Muscle layer of colon (tissue), 2 donors: Measurements from ENCODE around the gene STAC2.

ENCODE experiments used
- H3K27ac ChIP-seq: one replicate; pipeline ENCODE4 v1.7.0; 2013; ENCODE audit warnings: low read depth, mild to moderate bottlenecking, low read length, moderate library complexity
- H3K27me3 ChIP-seq, 2 donors: one replicate each; pipeline ENCODE4 v1.7.0; 2013; ENCODE audit warnings: low read length in 2 of 2, mild to moderate bottlenecking in 2 of 2; ENCODE audit not compliant: insufficient read depth in 2 of 2, control insufficient read depth in 1 of 2
- H3K36me3 ChIP-seq: one replicate; pipeline ENCODE4 v1.7.0; 2013; ENCODE audit warnings: mild to moderate bottlenecking, low read length; ENCODE audit not compliant: insufficient read depth
- H3K4me1 ChIP-seq: one replicate; pipeline ENCODE4 v1.7.0; 2013; ENCODE audit warnings: mild to moderate bottlenecking, low read length; ENCODE audit not compliant: insufficient read depth
- H3K4me3 ChIP-seq, 2 donors: one replicate each; pipeline ENCODE4 v1.7.0; 2013; ENCODE audit warnings: low read length in 2 of 2, low read depth in 1 of 2, mild to moderate bottlenecking in 1 of 2, moderate library complexity in 1 of 2
- H3K9ac ChIP-seq: one replicate; pipeline ENCODE4 v1.7.0; 2013; ENCODE audit warnings: low read length
- H3K9me3 ChIP-seq: one replicate; pipeline ENCODE4 v1.7.0; 2013; ENCODE audit warnings: mild to moderate bottlenecking, low read length
- donor health status: abdominal sarcoma.
- donor health status: Adenocarcinoma of cecum.

The STAC2 gene

DNA sequence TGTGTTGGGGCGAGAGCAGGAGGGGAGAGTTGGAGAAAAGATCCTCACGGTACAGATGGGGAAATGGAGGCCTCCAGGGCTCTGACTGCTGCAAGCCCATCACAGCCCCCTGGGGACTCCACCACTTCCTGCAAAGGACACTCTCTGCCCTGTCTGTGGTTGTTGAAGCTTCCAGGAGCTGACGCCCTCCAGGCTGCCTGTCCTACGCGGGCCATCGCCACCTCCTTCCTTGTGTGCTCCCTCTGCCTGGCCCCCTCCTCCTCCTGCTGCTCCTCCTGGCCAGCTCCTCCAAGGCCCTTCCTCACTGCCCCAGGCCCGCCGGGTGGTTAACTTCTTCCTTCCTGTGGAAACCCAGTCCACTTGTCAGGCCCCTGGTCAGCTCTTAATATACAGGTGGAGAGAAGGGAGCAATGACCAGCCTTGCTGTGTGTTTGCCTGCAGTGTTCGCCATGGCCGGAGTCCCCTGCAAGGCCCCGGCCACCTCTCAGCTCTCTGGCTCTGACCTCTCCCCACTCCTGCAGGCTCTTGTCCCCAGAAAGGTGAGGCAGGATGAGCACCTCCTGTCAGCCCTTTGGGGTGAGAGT is 18.4 kb upstream of the STAC2 start:
- H3K9me3 ChIP-seq = no peaks in the 10 kb centered on the region
- no peak overlapping the region for H3K4me3 ChIP-seq
- no peaks in the 10 kb centered on the region for H3K4me1 ChIP-seq
- H3K9ac ChIP-seq = no peak overlapping the region
- peaks cover 0 to 6% of the 10 kb centered on the region in 2 donors for H3K27me3 ChIP-seq
- H3K36me3 ChIP-seq = no peaks in the 10 kb centered on the region
- H3K27ac ChIP-seq = no peak overlapping the region

DNA sequence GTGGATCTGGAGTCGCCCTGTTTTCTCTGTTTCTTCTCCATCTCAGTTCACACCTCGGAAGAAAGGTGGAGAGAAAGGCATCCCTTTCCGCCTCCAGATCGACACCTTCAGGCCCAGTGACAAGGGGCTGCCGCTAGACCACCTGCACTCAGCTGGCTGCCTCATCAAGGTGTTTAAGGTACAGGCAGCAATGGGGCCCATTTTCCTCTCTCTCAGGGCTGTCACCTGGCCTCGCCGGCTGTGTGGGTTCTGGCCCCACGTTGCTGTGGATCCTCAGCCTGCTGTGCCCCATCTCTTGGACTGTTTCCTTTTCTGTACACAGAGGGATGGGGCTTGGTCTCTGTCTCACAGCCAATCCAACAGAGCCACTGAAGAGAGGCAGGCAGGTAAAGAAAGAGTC is 17.4 kb upstream of the STAC2 start:
- H3K36me3 ChIP-seq = no peaks in the 10 kb centered on the region
- H3K27me3 ChIP-seq = peaks cover 6% of the 10 kb centered on the region in 2 donors

DNA sequence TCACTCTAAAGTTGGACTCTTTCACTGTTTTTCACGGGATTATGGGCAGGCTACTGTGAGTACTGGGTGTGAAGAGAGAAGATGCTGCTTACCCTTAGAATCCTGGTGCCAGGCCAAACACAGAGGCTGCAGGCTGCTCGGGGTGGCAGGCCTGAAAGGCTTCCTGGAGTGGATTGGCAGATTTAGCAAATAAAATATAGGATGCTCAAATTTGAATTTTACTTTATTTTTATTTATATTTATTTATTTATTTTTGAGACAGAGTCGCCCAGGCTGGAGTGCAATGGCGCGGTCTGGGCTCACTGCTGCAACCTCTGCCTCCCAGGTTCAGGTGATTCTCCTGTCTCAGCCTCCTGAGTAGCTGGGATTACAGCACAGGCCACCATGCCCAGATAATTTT is 14.9 kb upstream of the STAC2 start:
- Histone ChIP-seq H3K4me1 (no peaks in the 10 kb centered on the region), H3K27me3 (peaks cover 6 to 24% of the 10 kb centered on the region in 2 donors), H3K36me3 (no peaks in the 10 kb centered on the region), H3K27ac (no peak overlapping the region), H3K9ac (no peak overlapping the region), H3K4me3 (no peak overlapping the region), H3K9me3 (no peaks in the 10 kb centered on the region)

More for the DNA sequence above, 17.4 kb upstream of the STAC2 start:
- Histone ChIP-seq H3K9me3 (no peaks in the 10 kb centered on the region), H3K4me3 (no peak overlapping the region), H3K9ac (no peak overlapping the region), H3K27ac (no peak overlapping the region), H3K4me1 (no peaks in the 10 kb centered on the region)

DNA sequence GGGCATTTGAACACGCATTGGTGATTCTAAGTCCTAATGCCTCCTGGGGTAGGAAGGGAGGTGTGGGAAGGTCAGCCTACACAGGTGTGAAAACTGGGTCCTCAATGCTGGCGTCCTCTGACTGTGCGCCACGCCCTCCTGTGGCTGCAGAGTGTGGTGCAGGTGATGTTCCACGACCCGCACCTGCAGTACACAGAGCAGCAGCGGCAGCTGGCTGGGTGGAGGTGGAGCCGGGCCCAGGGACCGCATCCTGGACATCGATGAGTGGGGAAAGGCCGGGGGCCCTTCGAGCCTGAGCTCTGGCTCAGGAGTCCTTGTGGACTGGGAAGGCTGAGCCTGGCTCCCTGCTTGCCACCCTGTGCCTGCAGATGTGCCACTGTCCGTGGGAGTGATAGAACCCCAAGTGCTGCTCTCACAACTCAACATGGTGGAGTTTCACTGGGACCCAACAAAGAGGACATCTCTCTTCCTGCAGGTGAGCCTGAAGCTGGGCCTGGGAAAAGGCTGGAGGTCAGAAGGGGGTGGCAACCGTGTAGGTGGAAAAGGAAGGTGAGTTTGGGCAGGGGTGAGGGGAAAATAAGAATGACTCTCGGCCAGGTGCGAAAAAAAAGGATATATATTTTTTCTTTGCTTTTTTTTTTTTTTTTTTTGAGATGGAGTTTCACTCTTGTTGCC is 14.0 kb upstream of the STAC2 start:
- Histone ChIP-seq H3K4me1 (no peaks in the 10 kb centered on the region), H3K27ac (no peak overlapping the region), H3K36me3 (no peaks in the 10 kb centered on the region), H3K9me3 (no peaks in the 10 kb centered on the region), H3K4me3 (no peak overlapping the region), H3K9ac (no peak overlapping the region), H3K27me3 (peaks cover 6 to 24% of the 10 kb centered on the region in 2 donors)

DNA sequence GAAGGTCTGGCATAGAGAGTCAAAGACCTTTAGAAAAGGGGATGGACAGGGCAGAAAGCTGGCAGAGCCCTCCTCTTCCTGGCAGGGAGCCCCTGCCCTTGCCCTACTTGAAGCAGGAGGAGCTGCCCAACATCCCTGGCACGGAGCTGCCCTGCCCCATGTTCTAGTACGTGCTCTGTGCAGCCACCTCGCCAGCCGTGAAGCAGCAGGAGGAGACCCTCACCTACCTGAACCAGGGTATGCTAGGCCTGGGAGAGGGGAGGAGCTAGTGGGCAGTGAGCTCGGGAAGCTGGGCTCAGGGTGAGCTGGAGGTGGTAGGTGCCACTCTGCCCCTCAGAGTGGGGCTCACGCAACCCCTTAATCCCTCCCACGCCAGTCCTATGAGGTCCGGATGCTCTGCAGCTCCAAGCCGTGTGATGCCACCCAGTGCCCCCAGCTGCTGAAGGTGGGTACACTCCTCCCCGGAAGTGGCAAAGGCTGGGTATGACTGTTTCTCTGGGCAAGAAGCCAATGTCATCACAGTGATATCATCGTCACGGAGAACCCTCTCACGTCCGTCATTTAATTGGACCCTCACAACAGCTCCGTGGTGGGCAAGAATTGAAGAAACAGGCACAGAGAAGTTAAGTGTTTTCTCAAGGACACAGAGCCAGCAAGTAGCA is 12.7 kb upstream of the STAC2 start:
- H3K36me3 ChIP-seq = no peaks in the 10 kb centered on the region
- peaks cover 6 to 24% of the 10 kb centered on the region in 2 donors for H3K27me3 ChIP-seq
- no peaks in the 10 kb centered on the region for H3K9me3 ChIP-seq
- H3K9ac ChIP-seq = no peak overlapping the region
- H3K4me3 ChIP-seq = no peak overlapping the region
- no peak overlapping the region for H3K27ac ChIP-seq
- no peaks in the 10 kb centered on the region for H3K4me1 ChIP-seq

DNA sequence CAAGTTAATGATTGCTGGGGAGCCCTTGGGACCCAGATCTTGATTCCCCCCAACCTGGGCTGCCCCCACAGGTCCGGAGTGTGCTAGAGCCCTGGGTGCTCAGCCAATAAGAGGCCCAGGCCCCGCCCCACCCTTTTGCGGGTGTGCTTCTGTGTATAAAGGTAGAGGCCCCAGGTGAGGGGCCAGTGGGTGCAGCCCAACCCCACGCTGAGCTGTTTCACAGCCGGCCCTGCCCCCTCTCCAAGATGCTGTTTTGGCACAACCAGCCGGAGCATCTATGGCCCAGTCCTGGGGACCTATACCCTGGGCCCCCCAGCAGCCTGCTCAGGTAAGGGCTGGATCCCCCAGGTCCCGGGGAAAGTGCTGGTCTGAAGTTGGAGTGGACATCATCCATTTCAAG is 11.8 kb upstream of the STAC2 start:
- Histone ChIP-seq H3K36me3 (no peaks in the 10 kb centered on the region), H3K4me1 (no peaks in the 10 kb centered on the region), H3K27ac (no peak overlapping the region), H3K9me3 (no peaks in the 10 kb centered on the region), H3K4me3 (no peak overlapping the region), H3K9ac (no peak overlapping the region), H3K27me3 (peaks cover 6 to 28% of the 10 kb centered on the region in 2 donors)

DNA sequence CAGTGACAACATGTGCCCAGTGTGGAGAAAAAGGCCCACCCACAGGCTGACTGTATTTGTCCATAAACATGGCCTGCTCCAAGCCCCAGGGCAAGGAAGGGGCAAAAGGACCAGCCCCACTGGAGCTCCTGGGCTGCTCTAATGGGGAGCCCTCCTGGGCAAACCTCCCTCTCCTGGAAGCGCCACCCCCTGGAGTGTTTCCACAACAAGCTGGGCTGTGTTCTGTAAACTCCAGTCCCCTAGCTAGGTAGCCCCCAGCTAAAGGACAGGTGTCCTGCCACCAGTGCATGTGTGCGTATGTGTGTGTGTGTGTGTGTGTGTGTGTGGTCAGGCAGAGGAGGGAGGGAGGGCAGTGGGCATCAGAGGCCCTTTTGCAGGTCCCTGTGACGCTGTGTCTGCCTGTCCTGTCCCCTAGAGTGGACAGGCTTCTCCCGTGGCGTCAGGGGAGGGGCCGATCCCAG is 11.3 kb upstream of the STAC2 start:
- Histone ChIP-seq H3K4me1 (no peaks in the 10 kb centered on the region), H3K27me3 (peaks cover 6 to 33% of the 10 kb centered on the region in 2 donors), H3K9me3 (no peaks in the 10 kb centered on the region), H3K4me3 (no peak overlapping the region), H3K36me3 (no peaks in the 10 kb centered on the region), H3K27ac (no peak overlapping the region), H3K9ac (no peak overlapping the region)

DNA sequence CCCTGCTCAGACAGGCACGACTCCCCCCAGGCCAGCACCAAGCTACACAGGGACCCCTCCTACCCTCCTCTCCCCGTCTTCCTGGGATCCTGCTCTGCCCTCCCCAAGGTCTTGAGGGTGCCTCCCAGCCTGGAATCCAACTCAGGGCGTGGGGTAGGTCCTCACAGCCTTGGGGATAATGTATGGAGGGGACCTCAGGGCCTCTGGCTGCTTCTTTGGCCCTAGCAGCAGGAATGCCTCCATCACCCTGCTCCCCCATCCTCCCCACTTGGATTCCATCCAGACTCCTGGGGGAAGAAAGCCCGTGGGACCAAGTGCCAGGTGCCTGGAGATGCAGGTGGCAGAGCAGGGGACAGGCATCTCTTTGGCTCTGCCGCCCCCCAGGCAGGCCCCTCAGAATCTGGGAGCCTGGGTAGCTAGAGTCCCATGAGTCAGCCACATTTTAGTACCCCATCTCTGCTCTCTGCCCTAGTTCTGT is 10.7 kb upstream of the STAC2 start:
- Histone ChIP-seq H3K36me3 (no peaks in the 10 kb centered on the region), H3K27me3 (peaks cover 12 to 38% of the 10 kb centered on the region in 2 donors), H3K27ac (no peak overlapping the region), H3K4me3 (no peak overlapping the region), H3K4me1 (peaks cover 5% of the 10 kb centered on the region), H3K9me3 (no peaks in the 10 kb centered on the region), H3K9ac (no peak overlapping the region)

DNA sequence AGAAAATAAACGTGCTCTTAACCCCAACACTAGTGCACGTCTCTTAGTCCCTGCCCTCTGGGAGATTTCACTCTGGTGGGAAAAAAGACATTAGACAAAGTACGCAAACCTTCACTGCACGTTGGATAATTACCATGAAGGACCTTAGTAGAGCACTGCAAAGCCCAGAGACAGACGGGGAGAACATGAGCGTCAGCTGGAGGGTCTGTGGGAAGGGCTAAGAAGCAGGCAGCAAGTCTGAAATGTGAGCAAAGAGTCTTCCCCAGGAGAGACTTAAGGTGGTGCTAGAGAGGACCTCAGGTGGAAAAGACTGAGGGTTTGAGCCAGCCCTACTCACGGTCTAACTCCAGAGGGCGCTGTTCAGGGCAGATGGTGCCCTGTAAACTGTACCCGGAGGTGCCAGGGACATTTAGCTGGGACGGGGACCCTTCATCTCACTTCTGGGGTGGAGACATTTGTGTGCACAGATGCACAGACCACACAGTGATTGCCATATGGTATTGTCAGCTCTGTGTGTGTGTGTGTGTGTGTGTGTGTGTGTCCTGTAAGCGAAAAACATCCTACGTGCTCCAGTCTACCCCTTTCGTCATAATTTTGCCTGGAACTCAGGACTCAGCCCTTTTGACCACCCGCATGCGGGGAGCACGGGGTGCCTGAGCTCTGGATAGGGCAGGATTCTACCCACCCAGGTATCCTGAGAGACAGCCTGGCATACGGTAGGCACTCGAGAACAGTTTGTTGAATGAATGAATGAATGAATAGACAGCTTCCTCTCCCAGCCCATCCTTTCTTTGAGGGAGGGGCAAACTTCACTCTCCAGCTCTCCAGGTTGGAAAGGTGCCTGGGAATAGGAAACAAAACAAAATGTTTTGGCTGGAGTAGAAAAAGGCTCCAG is 10.1 kb upstream of the STAC2 start:
- Histone ChIP-seq H3K9me3 (no peaks in the 10 kb centered on the region), H3K27ac (no peak overlapping the region), H3K4me1 (peaks cover 6% of the 10 kb centered on the region), H3K27me3 (peaks cover 15 to 45% of the 10 kb centered on the region in 2 donors), H3K36me3 (no peaks in the 10 kb centered on the region), H3K4me3 (no peak overlapping the region), H3K9ac (no peak overlapping the region)

DNA sequence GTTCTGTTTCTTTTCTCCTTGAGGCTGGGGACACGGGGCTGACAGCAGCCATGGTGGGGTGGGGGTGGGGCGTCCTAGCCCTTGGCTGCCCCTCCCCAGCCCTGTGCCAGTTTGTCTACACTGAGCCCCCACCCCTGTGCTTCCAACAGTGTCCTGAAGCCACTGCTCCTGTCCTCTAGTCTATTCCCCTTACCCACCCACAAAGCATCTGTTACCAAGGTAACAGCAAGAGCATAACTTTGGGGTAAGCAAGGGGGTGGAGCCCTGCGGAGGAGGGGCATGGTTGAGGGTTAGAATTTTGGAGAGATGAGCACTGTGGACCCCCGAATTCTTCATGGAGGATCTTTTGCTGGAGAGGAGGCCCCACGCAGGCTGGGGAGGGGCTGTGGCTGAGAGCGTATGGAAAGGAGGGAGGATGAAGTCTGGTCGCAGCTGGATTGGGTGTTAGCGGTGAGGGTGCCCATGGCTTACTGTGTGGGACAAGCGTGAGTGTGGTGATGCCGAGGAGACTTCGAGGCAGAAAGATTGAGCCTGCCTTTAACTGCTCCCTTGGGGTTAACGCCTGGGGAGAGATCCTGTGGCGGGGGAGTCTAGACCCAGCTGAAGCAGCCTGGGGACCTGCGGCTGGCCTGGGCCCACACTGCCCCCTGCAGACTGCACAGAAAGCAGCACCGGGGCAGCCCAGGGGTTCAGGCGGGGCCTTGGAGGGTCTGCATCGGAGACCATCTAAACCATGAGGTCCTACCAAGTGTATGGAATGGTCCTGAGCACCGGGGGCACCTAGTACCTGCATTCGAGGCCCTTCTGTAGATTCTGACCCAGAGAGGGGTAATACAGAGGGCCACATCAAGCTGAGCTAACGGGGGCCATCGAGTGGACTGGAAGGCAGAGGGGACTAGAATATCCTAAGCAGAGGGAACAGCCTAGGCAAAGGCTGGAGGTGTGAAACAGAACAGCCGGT is 6.1 kb upstream of the STAC2 start:
- Histone ChIP-seq H3K27ac (no peak overlapping the region), H3K9me3 (no peaks in the 10 kb centered on the region), H3K36me3 (no peaks in the 10 kb centered on the region), H3K4me3 (no peak overlapping the region), H3K9ac (no peak overlapping the region), H3K27me3 (peaks cover 15 to 50% of the 10 kb centered on the region in 2 donors), H3K4me1 (peaks cover 6% of the 10 kb centered on the region)
